Iris pigment epithelial cell (primary cell): ENCODE results near the gene TMEM8B.

Source experiments
- DNase-seq: peaks from one replicate; pipeline ENCODE4 v3.0.0-alpha.2; 2011; ENCODE audit warnings: low read depth

TMEM8B gene

DNA sequence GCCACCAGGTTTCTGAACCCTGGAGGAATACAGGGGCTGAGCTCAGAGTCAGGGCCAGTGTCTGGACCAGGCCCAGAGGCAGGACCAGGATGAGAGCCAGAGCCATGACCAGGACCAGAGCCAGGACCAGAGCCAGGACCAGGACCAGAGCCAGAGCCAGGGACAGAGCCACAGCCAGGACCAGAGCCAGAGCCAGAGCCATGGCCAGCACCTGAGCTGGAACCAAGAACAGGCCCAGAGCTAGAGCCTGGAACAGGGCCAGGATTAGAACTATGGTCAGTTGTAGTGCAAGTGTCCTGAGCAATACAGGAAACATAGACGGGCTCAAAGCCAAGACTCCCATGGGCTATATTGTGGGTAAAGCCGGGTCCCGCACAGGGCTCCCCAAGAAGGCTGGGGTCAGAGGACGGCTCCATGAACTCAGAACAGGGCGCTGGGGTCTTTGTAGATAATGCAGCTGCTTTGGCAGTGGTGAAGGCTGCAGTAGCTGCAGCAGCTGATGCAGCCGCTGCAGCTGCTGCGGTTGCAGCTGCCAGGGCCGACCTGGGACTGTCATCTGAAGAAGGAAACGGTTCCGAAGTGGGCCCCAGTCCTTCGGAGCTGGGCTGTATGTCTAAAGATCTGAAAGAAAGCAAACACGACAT lies 17.5 kb upstream of the TMEM8B start:
- DNase-seq, result no peak

DNA sequence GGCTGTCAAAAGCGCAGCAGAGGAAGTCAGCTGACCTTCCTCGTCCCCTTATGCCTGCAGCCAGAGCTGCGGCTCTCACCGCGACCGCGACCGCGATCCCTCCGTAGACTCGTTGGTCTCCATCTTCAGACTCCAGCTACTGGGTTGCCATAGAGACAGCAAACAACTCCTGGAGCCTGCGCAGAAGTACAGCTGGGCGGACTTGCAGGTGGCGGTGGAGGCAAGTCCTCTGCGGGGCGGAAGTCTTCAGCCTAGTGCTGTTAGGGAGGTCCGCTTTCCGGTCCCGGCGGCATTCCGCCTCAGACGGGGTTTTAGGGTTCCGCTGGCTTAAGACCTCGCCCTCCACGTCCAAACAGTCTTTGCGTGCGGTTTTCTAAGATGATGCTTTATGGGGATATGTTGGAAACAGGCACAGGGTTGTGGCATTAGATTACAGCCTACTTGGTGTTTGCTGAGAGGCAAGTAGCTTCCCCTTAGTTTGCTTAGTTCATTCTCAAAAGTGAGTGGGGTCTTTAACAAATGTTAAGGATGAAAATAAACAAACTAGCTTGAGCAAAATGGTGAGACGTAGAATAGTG lies 16.9 kb upstream of the TMEM8B start, which contains the start of gene SPAG8:
TSS of gene SPAG8 (minus strand) at position 238 of the 578 bp plus-strand sequence. CDS start at position 123, 115 bp downstream.
- peak; percentile 98 for DNase-seq

DNA sequence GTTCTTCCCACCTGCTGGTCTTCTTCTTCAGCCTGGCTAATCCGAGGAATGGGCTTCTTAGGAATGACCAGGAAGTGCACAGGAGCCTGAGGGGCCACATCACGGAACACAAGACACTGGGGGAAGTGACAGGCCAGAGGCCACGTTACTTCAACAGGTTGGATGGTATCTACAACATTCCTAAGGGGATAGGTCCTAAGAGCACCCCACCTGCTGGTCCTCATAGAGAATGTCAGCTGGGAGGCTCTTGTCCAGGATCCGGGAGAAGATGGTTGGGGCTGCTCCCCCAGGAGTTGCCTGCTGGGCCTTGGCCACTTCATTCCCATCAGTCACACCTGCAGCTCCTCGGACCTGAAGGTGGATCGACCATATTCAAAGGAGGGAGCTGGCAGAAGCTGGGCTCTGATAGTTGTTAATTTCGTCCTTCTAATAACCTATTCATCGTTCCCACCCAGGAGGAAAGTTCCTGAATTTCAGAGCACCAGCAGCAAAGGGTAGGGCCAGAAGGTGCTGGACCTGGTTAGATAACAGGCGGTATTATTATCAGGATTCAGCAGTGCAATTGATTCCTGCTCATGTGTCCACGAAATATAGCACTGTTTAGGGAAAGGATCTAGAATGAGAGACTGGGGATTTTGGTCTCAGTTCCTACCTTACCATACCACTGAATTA lies 15.5 kb upstream of the TMEM8B start:
- DNase-seq, result peak; percentile 43

DNA sequence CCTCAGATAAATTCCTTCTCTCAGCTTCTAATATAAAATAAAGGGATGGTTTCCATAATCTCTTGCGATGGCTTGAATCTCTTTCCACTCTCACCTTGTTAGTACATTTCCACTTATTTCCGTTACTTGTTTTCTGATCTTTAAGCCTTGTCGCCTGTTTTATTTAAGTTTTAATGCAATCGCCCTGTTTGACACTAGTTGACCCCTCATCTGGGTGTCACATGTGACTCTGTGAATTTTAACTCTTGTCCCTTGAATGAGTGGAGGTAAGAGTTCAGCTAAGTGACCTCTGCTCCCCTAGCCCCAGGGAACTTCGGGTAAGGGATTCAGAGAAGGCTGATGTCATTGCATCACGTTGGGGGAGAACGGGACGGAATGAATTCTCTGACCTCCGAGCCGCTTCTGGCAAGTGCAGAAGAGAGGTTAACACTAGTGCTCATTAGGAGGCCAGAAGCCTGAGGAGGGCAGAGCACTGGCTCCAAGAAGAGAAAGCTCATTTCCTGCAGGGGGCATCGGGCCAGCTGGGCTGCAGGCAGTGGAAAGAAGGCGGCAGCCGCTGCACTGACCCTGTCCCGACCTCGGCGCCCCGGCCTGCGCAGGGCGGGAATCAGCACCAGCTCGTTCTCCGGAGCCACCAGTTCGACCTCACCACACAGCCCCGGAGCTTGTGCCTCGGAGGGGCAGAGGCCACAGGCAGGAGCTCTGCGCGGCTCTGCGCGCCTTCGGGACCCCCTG lies 14.8 kb upstream of the TMEM8B start:
- peak; percentile 55 for DNase-seq

DNA sequence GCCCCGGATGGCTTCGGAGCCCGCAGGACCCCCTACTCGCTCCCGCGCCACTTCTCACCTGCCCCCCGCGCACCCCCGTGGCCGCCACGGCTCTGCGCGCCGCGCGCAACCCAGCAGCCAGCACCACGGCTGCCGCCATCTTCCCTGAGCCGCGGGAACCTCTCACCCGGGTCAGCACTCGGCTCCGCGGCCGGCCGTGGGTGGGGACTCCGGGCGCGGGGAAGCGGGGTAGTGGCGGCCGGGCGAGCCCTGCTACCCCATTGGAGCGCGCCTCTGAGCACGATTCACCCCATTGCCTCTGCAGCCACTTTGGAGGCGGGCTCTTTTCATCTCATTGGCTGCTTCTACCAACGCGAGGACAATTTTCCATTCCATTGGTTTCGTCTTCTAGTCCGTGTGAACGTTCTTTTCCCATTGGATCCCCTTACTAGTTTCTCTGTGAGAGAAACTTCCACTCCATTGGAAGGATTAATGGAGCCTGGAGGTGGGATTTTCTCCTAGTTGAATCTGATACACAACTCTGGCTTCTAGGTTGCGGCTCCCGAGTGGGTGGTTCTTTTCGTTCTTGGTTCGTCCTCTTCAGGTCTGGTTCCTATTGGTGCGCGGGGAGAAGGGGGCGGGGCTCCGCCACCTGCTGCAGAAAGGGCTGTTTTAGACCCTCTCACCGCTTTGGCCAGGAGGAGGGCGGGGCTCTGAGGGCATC lies 14.0 kb upstream of the TMEM8B start, which contains the start of gene HINT2:
TSS of gene HINT2 (minus strand) at position 202 of the 703 bp plus-strand sequence. CDS start at position 139, 63 bp downstream.
- peak; percentile 100 for DNase-seq

DNA sequence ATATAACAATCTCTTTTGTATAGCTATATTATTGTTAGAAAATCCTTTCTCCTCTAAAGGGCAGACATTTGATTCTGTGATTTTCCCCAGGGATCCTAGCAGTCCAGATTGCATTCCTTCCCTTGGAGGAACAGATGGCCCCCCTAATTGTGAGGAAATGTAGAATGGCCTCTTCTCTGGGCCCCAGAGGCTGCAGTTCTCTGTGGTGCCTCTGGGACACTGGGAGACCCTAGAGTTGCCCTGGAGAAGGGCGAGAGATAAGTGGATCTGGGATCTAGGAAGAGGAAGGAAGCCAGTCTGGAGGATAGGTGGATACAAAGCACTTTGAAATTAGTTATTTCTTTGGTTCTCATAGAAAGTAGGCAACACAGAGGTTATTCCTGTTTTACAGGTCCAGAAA lies 12.3 kb upstream of the TMEM8B start:
- DNase-seq, result no peak

DNA sequence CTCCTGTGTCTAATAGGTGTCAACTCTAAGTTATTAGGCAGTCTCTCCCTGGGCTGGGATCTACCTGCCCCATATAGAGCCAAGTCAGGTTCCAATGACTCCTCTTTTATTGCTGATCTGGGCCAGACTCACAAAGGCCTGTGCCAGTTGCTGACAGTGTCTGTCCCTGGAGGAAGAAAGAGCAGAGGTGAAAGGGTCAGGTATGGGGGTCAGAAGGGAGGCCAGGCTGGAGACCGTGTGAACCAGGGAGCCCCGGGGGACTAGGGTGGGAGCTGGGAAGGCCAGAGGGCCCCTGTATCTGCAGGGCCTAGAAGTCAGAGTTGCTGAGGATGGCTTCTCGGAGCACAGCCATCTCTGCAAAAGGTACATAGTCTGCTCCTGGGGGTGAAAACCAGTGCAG lies 10.7 kb upstream of the TMEM8B start:
- DNase-seq, result no peak

DNA sequence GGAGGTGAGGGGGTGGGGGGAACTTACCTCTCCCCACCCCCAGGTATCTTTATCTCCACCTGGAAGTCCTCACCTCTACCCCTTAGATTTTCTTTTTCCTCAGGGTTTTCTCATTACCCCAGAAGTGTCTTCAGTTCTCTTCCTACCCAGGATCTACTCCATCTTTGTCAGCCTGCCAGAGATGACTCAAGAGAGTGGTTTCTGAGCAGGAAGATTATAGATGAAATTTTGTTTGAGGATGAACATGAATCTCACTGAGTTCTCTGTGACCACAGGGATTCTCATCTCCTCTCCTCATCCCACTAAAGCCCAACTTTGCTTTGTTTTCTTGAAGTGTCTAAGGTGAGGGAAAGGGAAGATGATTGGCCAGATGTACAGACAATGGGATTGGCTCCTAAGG lies 9.0 kb upstream of the TMEM8B start:
- DNase-seq, result peak; percentile 88

DNA sequence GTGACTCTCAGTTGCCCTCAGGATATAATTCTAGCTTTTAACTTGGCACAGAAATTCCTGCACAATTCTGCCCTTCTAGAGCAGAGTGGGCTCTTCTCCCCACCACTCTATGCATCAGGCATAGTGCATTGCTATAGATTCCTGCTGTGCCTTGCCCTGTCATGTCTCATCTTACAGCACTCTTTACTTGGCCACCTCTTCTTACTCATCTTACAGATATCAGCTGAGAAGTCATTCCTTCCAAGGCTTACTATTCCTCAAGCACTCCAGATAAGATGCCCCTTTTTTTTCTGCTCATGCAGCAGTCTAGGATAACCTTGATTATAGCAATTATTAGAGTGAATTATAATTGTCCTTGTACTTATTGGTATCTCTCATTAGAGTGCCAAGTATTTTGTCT lies 6.1 kb upstream of the TMEM8B start:
- DNase-seq, result peak; percentile 27

DNA sequence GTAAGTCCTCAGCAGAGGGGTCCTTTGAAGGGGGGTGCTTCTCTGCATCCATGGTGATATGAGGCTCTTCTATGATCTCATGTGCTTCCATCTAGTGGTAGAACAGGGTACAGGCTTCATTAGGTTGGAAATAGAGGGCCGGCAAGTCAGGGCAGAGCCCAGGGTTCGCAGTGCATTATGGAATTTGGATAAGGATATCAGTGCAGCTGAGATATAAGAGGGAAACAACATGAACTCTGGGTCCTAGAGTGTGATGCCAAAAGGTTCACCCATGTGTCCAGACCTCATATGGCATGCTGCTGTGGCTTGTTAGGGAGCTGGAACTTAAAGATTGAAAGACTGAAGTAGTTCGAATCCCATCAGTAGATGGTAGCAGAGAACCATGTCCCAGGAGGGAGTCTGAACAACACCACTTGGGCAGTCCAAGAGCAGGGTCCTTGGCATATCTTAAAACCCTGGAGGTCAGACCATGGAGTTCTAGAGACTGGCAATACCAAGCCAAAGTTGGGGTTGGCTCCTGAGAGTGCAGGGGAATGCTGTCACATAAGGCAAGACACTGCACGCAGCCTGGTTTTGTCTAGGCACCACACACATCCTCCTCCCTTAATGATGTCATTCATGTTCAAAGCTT lies 2.8 kb upstream of the TMEM8B start:
- DNase-seq, result peak; percentile 72

DNA sequence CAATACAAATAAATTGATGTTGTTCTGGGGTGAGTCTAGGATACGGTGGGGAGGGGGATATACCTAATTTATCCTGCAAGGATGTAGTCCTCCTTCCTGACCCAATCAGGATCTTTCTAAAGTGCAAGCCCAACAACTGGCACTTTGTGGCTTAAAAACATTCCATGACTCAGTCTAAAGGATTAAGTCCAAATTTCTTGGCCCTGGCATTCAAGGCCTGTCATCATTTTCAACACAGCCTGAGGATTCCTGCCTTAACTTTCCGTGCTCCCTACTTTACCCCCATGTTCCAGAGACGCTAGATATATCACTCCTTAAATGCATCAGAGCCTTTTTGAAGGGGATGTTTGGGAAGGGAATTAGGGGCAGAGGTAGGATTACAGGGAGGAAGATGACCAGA lies 1.5 kb upstream of the TMEM8B start:
- DNase-seq, result peak; percentile 83

DNA sequence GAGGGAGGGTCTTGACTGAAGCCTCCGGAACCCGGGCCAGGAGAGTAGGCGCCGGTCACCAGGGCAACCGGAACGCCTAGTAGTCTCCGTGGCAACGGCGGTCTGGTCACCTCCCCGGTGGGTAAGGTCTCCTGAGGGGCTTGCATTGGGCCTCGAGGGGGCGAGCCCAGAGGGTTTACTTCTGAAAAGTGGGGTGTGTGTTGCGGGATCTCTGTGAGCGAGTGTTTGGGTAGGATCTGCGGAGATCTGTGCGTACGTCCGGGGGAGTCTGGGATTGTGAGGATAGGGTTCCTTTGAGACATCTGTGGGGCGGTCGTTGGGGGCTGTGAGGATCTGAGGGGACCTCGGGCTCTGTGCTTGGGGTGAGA lies 328 bp upstream of the TMEM8B start, which contains the start of gene FAM221B:
TSS of gene FAM221B (minus strand) at position 17 of the 368 bp plus-strand sequence. CDS start 2,571 bp downstream, outside the sequence.
- no peak for DNase-seq

DNA sequence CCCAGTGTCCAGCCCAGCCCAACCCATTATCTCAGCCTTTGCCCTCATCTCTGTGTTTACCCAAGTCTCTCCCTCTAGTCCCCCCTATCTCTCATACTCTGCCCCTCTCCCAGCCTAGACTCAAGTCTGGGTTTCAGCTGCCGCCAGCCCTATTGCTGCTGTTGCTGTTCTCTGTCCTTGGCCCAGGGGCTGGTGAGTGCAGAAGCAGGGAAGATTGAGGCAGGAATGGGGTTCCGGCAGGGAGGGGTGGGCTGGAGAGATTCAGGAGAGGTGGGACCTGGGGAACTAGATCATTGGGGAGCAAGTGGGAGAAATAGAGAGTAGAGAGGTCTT lies 702 bp downstream of the TMEM8B start:
- DNase-seq, result no peak

DNA sequence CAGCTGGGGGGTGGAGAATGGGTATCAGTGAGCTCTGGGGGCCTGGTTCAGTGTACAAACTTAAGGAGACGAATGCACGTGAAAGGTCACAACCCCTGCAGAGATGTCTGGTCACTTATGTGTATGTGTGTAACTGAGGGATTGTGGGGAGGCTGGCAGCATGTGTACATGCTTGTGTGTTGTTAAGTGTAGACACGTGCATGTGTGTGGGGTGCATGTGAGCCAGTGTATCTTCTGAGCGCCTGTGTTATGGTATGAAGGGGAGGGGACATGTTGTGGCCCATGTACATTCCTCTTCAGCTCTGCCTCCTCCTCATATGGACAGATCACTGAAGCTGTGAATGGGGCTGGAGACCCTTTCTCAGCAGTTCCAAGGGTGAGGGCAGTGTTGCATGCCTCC lies 2.0 kb downstream of the TMEM8B start:
- DNase-seq, result no peak

DNA sequence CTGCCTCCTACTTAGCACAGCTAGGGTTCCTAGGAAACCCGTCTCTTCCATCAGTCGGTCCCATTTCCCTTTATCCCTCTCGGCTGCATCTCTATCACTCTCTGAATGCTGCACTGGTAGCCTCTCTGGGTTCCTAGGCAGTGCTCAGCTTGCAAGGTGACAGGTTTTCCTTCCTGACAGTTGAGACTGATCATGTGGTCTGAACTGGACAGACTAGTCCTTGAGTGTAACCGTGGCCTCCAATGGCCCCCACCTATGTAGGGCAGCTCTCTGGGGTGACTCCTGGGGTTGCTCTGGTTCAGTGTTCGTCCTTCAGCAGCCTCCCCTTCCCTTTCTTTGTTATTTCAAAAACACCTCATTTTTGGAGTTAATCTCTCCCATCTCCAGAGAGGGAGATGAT lies 3.8 kb downstream of the TMEM8B start:
- DNase-seq, result no peak

DNA sequence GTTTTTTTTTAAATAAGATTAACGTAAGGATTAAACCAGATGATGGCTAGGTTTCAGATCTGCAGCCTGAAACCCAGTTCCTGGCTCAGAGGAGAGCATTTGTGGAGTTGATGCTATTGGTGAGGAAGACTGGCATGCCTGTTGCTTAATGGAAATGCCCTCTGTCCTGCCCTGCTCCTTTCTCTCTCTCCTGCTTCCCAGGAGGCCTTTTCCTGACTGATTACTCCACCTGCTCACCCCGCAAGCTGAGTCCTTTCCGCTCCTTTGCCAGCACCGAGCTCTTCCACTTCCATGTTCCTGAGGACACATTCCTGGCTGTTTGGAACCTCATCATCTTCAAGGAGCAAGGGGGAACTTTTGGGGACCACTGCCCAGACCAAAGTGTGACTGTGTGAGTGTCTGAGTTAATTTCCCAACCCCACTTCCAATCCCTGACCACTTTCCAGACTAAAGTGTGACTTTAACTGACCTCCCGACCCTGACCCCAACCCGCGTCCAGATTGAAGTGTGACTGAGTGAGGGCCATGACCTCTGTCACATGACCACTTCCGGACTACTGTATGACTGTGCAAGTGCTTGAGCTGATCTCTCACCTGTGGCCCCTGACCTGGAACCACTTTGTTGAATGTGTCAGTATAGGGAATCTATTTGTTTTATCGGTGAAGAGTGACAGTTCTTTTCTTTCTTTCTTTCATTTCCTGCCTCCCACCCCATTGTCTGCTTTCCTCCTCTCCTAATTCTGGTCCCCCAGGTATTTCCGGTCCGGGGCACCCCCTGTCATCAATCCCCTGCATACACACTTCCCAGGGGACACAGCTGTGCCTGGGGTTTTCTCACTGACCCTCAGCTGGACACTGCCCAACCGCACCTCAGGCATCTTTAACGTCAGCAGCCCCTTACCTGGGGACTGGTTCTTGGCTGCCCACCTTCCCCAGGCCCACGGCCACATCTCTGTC lies 5.5 kb downstream of the TMEM8B start:
- DNase-seq, result no peak

DNA sequence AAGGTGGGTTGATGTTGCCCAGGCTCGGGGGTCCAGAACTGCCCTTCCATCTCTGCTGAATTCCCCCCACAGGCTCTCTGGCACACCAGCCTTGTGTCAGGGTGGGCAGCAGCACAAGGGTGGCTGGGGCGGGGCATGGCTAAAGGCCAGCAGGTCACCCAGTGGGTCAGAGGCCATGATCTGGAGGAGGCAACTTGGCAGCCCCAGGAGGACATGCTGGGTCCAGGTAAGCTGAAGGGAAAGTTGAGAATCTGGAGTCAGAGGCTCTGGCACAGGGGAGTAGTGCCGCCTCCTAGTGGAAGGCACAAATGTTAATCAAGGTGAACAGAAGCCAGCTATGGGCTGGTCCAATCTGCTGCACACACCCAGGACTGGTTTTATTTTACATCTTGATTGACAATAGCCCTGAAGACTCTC lies 6.2 kb downstream of the TMEM8B start:
- DNase-seq, result no peak

DNA sequence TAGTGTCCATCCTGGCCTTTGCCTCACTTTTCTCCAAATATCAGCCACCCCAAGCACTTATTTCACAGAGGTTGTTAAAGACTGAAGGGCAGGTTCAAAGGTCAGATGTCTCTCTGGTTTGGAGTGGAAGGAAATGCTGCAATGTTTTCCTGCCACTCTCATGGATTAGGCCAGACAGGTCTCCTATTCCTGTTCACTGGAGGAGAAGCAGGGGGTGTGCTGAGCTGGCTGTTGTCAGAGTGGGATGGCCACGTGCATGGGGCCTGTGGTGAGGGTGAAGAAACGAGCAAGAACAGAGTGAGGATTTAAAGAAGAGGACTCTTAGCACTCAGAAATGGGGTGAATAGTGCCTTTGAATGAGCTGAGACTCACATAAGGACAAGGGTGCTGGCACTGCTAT lies 6.7 kb downstream of the TMEM8B start:
- no peak for DNase-seq

DNA sequence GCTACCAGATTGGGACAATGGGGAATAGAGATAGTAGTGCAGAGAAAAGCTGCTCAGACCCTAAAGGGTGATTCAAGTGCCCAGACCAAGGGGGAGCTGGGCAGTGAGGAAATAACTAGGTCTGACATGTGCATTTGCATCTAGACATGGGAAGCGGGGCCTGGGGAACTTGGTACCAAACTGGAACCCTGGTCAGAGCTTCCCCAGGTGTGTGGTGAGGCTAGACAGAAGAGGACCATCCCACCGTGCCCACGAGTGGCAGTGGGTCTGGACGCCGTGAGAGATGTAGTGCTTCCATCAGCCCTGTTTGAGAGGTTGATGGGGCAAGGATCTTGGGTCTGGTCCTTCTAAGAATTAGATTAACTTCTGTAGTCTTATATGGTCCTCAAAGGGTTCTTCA lies 7.6 kb downstream of the TMEM8B start:
- no peak for DNase-seq

DNA sequence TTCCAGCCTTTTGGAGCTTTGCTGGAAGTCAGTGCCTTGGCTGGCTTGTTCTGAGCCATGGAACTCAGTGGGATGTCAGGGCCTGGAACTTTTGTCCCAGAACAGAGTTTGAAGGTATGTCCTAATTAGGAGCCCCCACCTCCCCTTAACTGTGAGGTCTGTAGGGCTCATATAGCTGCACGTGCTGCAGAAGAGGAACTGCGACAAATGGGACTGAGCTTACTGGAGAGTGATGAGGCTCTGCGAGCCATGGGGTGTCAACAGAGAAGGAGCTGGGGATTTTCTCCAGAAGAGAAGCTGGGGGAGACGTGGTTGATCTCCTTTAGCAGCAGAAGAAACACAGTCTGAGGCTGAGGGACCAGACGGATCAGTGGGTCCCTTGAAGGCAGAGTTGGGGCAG lies 10.9 kb downstream of the TMEM8B start:
- no peak for DNase-seq
